KBM-7 (cell line): ENCODE data around the gene PCSK4.
"Not testable (repeated sequence)": the region's sequence is repeated elsewhere in the genome, so short reads cannot be mapped to it uniquely, and the experiment has no call there.

Source experiments
- DNase-seq: peaks from one replicate; pipeline ENCODE4 v3.0.0-alpha.2; 2015
- in situ Hi-C: fragments of 300-500 bp; cut with MboI; formaldehyde crosslinking; loops from 2 replicates; pipeline ENCODE4 v1.14.3; 2020; ENCODE audit warnings: low sequenced_read_pairs, low pct_unique_long_range_greater_than_20kb, mixed read lengths

The PCSK4 gene

DNA sequence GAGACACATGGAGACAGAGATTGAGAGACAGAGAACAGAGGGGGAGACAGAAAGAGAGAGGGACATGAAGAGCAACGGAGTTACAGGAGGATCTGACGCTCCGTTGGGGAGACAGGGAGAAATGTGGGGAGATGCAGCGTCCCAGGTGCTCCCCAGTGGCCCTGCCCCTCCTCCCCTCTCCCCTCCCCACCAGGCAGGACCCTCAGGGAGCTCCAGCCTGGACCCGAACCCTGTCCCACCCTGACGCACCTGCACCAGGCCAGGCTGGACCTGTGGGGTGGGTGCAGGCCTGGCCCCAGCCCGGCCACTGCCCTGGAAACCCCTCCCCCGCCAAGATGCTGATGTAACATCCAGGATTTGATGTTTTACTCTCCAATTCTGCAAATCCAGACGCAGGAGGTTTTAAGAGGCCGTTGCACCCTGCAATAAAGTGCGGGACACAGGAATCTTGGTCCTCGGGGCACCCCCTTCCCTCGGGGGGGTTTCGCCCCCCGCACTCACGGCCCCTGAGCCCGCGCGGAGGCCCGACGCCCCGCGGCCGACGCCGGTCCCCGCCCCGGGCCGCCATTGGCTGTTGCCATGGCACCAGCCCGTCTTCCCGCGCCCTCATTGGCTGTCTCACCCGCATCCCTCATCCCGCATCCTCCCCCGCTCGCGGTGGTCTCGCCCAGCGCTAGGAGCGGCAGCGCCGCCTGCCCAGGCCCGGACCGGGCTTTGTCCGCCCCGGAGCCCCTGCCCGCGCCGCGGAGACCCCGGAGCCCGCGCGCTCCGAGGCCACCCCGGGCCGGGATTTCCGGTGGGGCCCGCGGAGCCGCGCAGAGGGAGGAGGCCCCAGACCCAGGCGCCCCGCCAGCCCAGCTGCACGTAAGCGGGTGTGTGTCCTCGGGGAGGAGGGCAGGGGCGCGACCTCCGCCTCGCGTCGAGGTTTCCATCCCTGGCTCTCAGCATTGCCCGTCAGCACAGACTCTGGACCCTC lies 40.4 kb downstream of the PCSK4 start, which contains the start of gene APC2:
Gene APC2, plus strand, starts transcription at position 655 of the 976 bp plus-strand sequence. CDS start 2,881 bp downstream, outside the sequence.
- in situ Hi-C loops: no loop called here
- peak; percentile 41 for DNase-seq

DNA sequence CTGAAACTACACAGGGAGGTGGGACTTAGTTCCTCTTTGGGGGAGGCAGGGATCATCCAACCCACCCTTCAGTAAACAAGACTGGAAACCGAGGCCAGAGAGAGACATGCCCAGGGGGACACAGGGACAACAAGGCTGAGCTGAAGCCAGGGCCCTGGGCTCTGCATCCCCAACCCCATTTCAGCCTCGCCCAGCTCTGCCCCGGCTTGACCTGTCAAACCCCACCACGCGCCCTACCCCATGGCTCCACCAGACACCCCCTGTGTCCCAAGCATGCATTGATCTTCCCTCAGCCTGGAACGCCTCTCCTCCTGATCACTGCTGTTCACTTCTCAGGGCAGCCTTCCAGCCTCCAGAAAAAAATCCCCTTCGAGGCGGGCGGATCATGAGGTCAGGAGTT lies 42.2 kb downstream of the PCSK4 start:
- no peak for DNase-seq
- in situ Hi-C loops: no loop called here

DNA sequence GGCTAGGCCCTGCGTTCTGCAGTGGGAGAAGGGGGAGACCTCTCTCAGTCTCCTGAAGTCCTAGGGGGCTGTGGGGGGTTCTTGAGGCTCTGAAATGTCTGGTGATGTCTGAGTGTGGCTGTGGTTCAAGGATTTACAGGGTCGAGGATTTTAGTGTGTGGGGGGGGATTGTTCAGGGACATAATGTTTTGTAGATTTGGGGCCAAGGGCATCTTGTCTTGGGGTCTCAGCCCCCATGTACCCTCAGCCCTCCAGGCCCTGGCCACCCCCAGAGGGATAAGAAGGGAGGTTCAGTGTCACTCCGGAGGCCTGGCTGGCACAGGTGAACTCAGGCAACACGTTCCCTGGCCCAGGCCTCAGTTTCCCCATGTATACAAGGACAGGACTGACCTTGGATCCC lies 42.6 kb downstream of the PCSK4 start:
- DNase-seq: no peak
- in situ Hi-C loops: no loop called here

DNA sequence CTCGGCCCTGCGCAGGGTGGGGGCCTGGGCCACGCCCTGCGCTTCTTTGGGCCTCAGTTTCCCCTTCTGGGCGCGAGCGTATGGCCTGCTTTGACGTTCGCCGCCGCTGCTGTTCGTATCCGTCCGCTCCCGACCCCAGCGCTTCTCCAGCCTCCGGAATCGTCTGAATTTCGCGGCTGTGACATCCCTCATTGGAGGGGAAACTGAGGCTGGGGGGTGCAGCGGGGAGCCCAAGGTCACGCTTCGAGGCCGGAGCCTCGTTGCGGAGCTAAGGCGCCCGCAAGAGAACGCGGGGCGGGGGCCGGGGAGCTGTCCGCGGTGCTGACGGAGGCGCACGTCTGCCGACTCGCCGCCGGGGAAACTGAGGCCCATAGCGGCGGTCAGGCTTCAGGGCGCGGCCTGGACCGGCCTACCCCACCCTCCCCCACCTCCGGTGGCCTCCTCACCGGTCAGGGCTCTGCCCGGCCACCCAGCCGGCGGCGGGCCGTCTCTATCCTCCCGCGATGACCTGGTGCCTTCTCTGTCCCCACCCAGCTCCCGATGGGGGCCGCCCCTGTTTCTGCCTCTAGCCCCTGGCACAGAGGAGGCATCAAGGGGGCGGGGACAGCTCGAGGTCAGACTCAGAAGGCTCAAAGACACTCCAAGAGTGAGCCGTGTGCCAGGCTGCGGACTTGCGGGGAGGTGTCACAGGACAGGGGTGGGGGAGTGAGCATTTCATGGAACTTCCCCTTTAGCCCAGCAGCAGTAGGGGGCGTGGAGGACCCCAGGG lies 43.3 kb downstream of the PCSK4 start:
- in situ Hi-C loops: no loop called here
- DNase-seq: peak; percentile 45

DNA sequence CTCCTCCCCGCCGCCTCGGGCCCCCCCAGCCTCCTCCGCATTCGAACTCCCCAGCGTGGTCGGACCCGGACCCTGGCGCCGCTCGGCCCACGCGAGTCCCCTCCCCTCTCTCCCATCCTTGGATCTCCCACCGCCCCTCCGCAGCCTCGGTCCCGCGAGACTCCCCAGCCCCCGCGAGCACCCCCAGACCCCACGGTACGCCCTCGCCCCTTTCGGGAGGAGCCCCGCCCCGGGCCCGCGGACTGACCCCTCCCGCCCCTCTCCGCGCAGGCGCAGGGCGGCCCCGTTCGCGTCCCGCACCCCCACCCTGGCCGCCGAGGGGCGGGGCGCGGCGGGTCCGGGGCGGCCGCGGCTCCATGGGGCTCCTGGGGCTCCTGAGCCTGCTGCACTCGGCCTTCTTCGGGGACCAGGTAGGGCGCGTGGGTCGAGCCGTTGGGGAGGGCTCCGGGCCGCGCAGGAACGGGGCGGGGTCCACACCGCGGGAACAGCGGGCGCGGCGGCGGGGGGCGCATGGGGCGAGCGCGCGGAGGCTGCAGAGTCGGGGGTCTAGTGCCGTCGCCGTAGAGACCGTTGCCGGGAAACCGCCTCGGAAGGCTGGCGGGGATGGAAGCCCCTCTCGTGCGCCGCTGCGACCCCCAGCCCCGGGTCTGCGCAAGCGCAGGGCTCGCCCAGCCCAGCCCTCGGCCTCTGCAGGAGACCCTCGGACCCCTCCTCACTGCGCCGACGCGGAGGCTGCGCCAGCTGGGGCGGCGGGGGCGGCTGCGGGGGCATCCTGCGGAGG lies 44.0 kb downstream of the PCSK4 start:
- in situ Hi-C loops: no loop called here
- no peak for DNase-seq

DNA sequence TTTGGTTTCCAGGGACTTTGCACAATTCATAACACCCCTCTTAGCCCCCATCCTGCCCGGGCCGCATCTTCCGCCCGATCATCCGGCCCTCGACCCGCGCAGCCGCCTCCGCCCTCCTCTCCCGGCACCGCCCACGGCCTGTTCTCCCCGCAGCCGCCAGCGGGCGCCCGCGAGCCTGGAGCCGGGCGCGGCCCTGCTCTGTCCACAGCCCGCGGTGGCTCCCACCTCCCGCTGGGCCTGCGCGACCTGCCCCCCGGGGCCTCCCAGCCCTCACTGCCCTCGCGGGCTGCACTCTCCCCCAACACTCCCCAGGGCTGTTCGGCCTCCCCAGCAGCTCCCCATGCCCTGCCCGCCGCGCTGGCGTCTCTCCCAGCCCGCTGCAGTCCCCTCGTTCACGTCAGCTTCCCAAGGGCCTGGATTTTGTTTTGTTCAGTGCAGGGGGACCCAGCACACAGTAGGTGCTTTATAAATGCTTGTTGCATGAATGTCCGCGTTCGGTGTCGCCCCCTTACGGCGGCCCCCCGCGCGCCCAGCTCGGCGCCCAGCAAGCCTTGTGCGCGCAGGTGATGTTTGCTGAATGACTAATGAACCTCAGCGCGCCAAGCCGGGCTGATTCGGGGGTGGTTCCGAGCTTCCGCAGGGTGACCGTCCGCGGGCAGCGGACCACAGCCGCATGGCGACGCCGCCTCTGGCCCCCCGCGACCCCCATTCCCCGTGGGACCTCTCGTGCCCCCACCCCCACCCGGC lies 44.8 kb downstream of the PCSK4 start:
- peak; percentile 80 for DNase-seq

DNA sequence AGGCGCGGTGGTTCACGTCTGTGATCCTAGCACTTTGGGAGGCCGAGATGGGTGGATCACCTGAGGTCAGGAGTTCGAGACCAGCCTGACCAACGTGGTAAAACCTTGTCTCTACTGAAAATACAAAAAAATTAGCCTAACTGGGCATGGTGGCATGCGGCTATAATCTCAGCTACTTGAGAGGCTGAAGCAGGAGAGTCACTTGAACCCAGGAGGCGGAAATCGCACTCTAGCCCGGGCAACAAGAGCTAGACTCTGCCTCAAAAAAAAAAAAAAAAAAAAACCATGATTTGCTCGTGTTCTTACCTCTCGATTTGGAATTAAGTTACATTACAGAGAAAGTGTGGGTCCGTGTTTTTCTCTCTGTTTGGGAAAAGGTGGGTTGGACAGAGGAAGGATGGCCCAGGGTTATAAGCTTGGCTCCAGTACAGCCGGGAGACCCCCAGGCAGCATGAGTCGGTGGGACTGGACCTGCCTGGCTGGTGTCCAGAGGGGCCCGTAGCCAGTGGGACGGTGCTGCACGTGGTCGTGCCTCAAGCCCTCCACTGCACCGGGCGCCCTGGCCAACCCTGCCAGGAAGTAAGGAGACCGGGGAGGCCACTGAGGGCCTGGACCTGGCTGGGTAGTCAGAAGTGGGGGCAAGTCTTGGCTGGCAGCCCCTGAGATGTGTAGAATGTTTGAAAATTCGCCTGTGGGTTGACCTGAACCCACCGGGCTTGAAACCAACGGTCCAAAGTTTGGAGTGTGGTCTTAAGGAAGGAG lies 48.3 kb downstream of the PCSK4 start:
- no peak for DNase-seq

More for the DNA sequence above, 44.8 kb downstream of the PCSK4 start:
- in situ Hi-C loops: no loop called here

DNA sequence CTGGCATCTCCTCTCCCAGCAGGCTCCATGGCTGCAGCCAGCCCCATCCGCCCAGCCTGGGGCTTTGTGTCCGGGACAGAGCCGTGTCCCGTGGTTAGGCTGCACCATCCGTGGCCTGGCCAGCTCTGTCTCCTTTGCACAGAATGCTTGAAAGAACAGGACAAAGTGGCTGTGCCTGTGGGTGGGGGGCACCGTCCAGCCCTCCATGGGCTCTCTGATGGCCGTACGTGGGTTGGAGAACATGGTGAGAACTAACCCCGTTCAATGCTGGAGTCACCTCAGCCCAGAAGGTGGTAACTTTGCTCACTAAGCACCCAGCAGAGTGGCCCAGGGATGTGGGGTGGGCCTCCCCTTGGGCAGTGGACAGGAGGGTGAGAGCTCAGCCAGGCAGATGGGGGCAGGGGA lies 49.1 kb downstream of the PCSK4 start:
- in situ Hi-C loops: no loop called here
- no peak for DNase-seq

More for the DNA sequence above, 48.3 kb downstream of the PCSK4 start:
- in situ Hi-C loops: no loop called here

DNA sequence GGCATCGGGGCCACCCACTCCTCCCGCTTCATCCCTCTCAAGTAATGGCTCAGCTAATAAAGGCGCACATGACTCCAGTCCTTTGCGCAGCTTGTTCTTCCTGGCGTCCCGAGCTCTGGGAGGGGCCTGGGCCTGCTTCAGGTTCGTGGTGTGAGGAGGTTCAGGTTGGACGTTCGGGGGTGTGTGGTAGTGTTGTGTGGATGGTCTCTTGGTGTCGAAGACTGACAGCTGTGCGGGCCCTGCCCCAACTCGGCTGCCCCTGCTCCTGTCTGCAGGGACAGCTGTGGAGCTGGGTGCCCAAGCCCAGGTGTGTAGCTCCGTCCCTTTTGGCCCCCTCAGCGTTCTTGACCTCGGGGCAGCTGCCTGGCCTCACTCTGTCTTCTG lies 49.7 kb downstream of the PCSK4 start:
- in situ Hi-C loops: no loop called here
- DNase-seq: no peak

DNA sequence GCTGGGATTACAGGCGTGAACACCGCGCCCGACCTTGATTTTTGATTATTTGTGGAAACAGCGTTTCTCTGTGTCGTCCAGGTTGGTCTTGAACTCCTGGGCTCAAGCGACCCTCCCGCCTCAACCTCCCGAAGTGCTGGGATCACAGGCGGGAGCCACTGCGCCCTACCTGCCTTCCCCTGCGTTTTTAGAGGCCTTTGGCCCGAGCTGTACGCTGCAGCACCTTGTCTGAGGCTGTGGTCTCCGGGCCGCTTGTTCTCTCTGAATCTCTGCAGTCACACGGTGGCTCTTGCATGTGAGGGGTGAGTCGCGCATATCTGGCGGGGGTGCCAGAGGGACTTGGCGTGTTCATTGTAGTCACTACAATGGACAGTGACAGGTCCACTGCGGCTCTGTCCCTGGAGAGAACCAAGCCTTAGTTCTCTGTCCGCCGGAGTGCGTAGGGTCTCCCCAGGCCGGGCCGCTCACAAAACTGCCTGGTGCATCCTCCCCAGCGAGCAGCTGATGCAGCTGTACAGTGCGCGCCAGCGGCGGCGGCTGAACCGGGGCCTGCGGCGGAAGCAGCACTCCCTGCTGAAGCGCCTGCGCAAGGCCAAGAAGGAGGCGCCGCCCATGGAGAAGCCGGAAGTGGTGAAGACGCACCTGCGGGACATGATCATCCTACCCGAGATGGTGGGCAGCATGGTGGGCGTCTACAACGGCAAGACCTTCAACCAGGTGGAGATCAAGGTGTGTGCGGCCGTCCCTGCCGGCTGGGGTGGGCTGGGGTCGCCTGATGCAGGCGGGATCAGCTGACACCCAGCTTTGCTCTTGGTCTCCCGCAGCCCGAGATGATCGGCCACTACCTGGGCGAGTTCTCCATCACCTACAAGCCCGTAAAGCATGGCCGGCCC lies 50.4 kb downstream of the PCSK4 start:
- DNase-seq, in situ Hi-C loops: not testable (repeated sequence)

DNA sequence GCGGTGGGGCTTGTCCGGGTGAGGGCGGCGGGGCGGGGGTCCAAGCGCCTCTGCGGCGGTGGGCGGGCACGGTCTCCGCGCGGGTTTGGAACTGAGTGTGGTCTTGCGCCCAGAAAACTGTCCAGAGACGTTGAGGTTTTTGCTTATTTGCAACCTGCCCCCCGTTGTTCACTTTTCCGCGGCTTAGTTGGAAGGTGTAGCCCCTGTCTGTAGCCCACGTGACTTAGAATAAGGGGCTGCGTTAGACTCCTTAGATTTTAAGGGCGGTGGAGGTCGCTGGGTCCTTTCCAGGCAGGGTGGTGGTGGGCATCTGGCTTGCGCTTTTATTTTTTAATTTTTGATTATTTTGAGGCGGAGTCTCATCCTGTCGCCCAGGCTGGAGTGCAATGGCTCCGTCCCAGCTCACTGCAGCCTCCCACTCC lies 51.2 kb downstream of the PCSK4 start:
- in situ Hi-C loops: no loop called here
- no peak for DNase-seq

DNA sequence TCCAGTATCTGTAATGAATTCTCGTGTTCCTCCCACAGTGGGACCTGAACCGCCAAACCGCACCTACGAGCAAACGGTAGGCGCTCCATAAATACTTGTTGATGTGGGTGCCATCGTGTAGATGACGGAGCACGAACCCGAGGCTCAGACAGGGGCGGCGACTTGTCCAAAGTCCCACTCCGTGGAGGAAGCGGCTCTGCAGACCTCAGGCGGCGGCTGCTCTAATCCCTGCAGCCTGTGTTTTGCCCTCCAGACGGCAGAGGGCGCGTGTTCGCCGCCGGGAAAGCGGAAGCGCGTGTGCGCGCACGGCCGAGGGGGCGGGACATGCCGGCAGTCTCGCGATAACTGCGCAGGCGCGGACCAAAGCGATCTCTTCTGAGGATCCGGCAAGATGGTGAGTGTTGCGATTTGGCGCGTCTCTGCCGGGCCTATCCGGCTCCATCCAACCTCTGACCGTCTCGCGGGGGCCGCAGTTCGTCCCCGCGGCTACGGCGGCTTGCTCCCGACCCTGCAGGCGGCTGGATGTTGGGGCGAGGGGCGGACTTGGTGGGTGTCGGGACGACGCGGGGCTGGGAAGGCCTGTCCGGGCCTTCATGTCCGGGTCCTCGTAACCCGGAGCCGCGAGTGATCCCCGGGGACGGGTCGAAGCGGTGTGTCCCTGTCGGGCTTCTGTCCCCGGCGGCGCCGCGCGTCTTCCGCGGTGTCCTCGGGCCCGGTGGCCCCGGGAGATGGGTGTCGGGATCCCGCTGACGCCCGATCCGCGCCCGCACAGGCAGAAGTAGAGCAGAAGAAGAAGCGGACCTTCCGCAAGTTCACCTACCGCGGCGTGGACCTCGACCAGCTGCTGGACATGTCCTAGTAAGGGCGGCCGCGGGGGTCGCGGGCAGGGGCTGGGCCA lies 51.9 kb downstream of the PCSK4 start, which contains the start of gene RPS15:
Gene RPS15, plus strand, starts transcription at position 362 of the 898 bp plus-strand sequence. Its CDS starts 30 bp downstream, at position 392.
- in situ Hi-C loops: no loop called here
- DNase-seq: peak; percentile 96

DNA sequence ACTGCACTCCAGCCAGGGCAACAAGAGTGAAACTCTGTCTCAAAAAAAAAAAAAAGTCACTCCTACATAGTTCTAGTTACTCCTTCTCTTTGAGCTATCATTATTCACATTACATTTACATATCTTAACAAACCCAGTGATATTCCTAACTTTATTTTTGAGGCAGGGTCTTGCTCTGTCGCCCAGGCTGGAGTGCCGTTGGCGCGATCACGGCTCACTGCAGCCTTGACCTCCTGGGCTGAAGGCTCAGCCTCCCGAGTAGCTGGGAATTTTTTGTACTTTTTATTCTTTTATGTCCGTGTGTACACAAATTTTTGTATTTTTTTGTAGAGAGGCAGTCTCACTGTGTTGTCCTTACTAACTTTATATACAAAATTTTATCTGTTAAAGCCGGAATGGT lies 52.5 kb downstream of the PCSK4 start:
- in situ Hi-C loops: no loop called here
- DNase-seq: no peak

DNA sequence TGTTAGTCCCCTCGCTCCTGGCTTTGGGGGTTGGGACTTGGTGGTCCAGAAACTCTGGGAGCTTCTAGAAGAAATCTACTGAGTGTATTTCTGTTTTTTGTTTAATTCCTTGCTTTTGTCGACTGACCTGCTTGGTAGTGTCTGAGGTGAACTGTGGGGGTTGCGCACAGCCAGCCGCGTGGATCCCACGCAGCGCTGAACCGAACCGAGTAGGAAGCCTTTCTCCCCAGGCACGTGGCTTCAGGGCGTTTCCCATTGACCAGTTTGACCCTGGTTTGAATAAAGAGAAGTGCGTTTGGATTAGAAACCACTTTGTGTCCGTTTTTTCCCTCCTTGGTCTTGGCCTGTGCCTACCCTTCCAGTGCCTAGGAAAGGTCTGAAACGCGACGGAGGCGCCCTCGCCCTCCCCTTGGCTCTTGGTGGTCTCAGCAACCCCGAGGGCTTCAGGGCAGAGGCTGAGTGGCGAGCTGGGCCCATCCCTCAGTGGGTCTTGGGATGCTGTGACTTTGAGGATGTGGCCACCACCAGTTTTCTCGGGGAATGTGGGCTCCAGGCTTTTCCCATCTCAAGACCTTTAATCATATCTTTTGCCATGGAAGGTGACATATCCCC lies 54.7 kb downstream of the PCSK4 start:
- DNase-seq: no peak
- in situ Hi-C loops: no loop called here

DNA sequence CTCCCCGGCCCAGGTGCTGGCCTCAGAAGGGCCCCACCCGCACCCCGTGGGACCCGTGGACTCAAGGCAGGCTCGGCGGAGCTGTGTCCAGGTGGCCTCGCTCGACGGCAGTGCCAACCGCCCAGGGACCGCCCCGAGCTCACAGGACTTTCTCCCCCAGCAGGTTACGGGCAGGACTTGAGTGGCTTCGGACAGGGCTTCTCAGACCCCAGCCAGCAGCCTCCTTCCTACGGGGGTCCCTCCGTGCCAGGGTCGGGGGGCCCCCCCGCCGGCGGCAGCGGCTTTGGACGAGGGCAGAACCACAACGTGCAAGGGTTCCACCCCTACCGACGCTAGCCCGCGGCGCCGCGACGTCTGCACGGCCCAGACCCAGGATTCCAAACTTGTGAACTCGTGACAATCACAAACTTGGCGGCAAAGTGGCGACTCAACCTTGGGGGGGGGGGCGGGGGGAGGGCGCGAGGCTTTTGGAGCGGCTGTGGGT lies 55.5 kb downstream of the PCSK4 start:
- in situ Hi-C loops: no loop called here

DNA sequence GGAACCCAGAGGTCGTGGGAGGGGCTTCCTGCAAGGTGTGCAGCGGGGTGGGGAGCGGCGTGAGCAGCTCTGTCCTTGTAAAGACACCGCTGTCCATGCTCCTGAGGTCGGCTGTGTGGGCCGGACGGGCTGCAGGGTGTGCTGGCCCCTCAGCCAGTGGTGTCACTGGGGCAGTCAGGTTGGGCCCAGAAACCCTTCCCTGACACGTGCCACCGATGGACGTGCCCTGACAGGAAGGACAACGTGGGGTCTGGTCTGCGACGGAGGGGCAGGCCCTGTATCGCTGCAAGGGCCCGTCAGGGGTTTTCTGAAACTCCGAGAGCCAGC lies 56.1 kb downstream of the PCSK4 start:
- in situ Hi-C loops: no loop called here
- no peak for DNase-seq

More for the DNA sequence above, 55.5 kb downstream of the PCSK4 start:
- DNase-seq: no peak
